ENCODE measurements around the gene TEX48. TPM values are rescaled to one million over a fixed set of nuclear protein-coding genes. Genes with fewer than 3 reads are reported as not detected.

Gene TEX48
- total and polyA plus RNA-seq, 10 of the 15 experiments (the other 5 are each of a cell fraction or from before 2014, with no cell fraction given): not detected

- TF ChIP-seq ZBTB40 (IDR thresholded peaks at IDR 0.05; ENCODE audit: borderline replicate concordance) (no peak), FOS (IDR thresholded peaks at IDR 0.05; ENCODE audit: borderline replicate concordance, extremely low read depth, insufficient read length) (no peak), DPF2 (IDR thresholded peaks at IDR 0.05) (peak; percentile 65; the same call in 1 of the 2 replicates), ZBTB4 (CRISPR knock-in tag; IDR thresholded peaks at IDR 0.05) (no peak), PML (IDR thresholded peaks at IDR 0.05; ENCODE audit: low read length) (no peak), SRF (IDR thresholded peaks at IDR 0.05; ENCODE audit: low read depth in 2 of 2, low read length in 2 of 2) (no peak), NFYA (IDR thresholded peaks at IDR 0.05; ENCODE audit: borderline replicate concordance, low read depth, low read length) (no peak), POLR2A (IDR thresholded peaks at IDR 0.05; ENCODE audit: low read depth, low read length) (no peak), E4F1 (IDR thresholded peaks at IDR 0.05; ENCODE audit: borderline replicate concordance, partially characterized antibody) (no peak), ASH2L (IDR thresholded peaks at IDR 0.05; ENCODE audit: borderline replicate concordance, low read depth) (0 out of 2 replicates have a peak, but pooled peaks have one; percentile 58), TBL1XR1 (IDR thresholded peaks at IDR 0.05; ENCODE audit: low read depth, low read length) (no peak), RAD21 (IDR thresholded peaks at IDR 0.05; ENCODE audit: insufficient read depth, low read depth, low read length) (no peak), ZNF384 (IDR thresholded peaks at IDR 0.05; ENCODE audit: borderline replicate concordance, low read depth, low read length) (no peak), MTA2 (IDR thresholded peaks at IDR 0.05; ENCODE audit: low read depth) (peak; percentile 50; the same call in 1 of the 2 replicates), SMC3 (IDR thresholded peaks at IDR 0.05; ENCODE audit: borderline replicate concordance, low read length) (no peak), PAX5 (IDR thresholded peaks at IDR 0.05; ENCODE audit: borderline replicate concordance, low read depth, low read length) (peak; percentile 64; the same call in 1 of the 2 replicates), RBBP5 (conservative IDR thresholded peaks at IDR 0.05) (no peak), TARDBP (IDR thresholded peaks at IDR 0.05; ENCODE audit: borderline replicate concordance) (no peak), POU2F2 (IDR thresholded peaks at IDR 0.05; ENCODE audit: borderline replicate concordance, low read depth, low read length) (no peak), NFXL1 (IDR thresholded peaks at IDR 0.05; ENCODE audit: borderline replicate concordance) (no peak)
Observed at GRCh38 chr9:114619191-114619761, 62.7 kb downstream of the TEX48 start (continued).
